WERI-Rb-1 (cell line): ENCODE measurements around the gene TMEM203.

Source experiments
- DNase-seq: peaks from one replicate; pipeline ENCODE4 v3.0.0-alpha.2; 2020
- H3K27ac ChIP-seq: fragments of 250-450 bp; sonication (Bioruptor Pico); 2 replicates; pipeline ENCODE4 v1.5.1; 2020; ENCODE audit warnings: mild to moderate bottlenecking, moderate library complexity
- H3K27me3 ChIP-seq: fragments of 250-450 bp; sonication (Bioruptor Pico); 2 replicates; pipeline ENCODE4 v1.5.1; 2021; ENCODE audit warnings: mild to moderate bottlenecking, low read depth, moderate library complexity; ENCODE audit not compliant: insufficient read depth, severe bottlenecking
- H3K36me3 ChIP-seq: fragments of 250-450 bp; sonication (Bioruptor Pico); 2 replicates; pipeline ENCODE4 v1.5.1; 2020; ENCODE audit warnings: mild to moderate bottlenecking, moderate library complexity
- H3K4me3 ChIP-seq: 2 replicates; pipeline ENCODE4 v1.5.1; 2011; ENCODE audit warnings: low read depth, mild to moderate bottlenecking, control low read depth, low read length
- H3K9me3 ChIP-seq: fragments of 250-450 bp; sonication (Bioruptor Pico); 2 replicates; pipeline ENCODE4 v1.5.1; 2021; ENCODE audit warnings: mild to moderate bottlenecking, moderate library complexity; ENCODE audit not compliant: severe bottlenecking
- TF ChIP-seq, protein P1 (sequence below): IDR thresholded peaks from 2 replicates; pipeline ENCODE4 v1.5.1; 2011; ENCODE audit warnings: low read depth, mild to moderate bottlenecking, control low read depth, inconsistent platforms, low read length

TMEM203 gene

DNA sequence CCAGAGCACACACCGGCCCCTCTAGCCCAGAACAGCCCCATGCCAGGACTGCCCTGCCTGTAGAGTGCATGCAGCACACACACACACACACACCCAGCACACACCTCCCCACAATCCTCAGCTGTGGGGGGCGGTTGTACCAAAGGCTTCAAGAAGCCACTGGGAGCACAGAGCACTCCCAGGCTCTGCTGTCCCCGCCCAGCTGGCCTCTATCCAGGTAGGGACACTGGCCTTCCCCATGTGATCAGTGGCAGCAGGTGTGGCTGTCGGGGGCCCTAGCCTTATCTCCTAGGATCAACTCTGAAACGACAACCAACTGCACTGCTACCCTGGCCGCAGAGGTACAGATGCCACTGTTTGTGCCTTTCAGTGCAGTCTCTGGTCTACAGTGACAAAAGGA lies 19.1 kb downstream of the TMEM203 start:
- no peaks in the 10 kb centered on the region for H3K27me3 ChIP-seq
- H3K36me3 ChIP-seq, result peaks cover 4% of the 10 kb centered on the region; the same call in 1 of the 2 replicates
- no peaks in the 10 kb centered on the region for H3K9me3 ChIP-seq
- no peak overlapping the region for H3K27ac ChIP-seq
- H3K4me3 ChIP-seq, result no peak overlapping the region
- TF ChIP-seq, protein P1, sequence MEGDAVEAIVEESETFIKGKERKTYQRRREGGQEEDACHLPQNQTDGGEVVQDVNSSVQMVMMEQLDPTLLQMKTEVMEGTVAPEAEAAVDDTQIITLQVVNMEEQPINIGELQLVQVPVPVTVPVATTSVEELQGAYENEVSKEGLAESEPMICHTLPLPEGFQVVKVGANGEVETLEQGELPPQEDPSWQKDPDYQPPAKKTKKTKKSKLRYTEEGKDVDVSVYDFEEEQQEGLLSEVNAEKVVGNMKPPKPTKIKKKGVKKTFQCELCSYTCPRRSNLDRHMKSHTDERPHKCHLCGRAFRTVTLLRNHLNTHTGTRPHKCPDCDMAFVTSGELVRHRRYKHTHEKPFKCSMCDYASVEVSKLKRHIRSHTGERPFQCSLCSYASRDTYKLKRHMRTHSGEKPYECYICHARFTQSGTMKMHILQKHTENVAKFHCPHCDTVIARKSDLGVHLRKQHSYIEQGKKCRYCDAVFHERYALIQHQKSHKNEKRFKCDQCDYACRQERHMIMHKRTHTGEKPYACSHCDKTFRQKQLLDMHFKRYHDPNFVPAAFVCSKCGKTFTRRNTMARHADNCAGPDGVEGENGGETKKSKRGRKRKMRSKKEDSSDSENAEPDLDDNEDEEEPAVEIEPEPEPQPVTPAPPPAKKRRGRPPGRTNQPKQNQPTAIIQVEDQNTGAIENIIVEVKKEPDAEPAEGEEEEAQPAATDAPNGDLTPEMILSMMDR, result no peak
- DNase-seq, result no peak

DNA sequence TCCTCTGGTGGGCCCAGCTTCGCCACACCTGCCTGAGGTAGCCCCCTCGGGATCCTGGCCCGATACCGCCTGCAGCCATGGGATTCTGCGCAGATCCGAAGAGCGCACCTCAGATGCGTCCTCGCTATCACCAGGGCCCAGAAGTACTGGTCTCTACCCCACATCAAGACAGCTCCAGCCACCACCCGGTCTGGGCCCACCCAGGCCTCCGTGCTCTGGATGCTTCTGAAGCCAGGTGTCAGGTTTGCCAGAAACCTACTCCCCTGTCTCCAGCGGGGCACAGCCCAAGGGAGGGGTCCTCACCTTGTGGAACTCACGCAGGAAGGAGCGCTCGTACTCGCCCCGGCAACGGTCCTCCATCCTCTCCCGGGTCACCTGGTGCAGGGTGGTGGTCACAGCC lies 19.5 kb downstream of the TMEM203 start:
- H3K27me3 ChIP-seq, result no peaks in the 10 kb centered on the region
- H3K36me3 ChIP-seq, result peaks cover 4% of the 10 kb centered on the region; the same call in 1 of the 2 replicates
- no peak overlapping the region for H3K4me3 ChIP-seq
- no peak overlapping the region for H3K27ac ChIP-seq
- DNase-seq, result no peak
- TF ChIP-seq, protein P1, result no peak
- H3K9me3 ChIP-seq, result no peaks in the 10 kb centered on the region

DNA sequence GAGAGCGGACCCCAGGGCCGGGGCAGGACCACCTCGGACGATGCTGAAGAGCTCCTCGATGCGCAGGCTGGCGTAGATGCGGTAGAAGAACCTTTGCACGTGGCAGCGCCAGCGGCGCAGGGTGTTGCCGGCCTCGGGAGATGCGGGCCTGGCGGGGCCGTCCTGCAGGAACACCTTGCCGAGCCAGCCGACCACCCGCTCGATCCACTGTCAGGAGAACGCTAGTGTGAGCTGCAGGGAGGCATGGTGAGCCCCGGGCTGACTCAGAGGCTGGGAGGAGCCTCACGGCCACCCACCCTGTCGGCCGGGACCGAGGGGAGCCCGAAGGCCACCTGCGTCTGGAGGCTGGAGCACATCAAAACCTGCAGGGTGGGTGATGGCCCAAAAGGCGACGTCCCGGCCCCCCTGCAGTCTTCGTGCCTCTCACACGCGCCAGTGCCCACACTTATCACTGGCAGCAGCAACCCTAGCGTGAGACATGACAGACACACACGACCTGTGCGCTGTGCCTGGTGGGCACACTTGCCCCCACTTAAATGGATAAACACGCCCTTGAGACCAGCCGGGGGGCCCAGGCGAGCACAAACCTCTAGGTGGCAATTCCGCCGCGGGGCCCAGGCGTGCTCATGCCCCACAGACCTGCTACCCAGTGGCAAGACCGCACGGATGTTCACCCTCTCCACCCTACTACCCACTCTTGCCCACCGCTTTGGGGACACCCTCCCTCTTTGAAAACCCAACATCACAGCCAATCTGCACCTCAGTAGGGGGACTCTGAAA lies 20.4 kb downstream of the TMEM203 start:
- Histone ChIP-seq H3K36me3 (peaks cover 3% of the 10 kb centered on the region; the same call in 1 of the 2 replicates), H3K27me3 (no peaks in the 10 kb centered on the region), H3K4me3 (no peak overlapping the region), H3K9me3 (no peaks in the 10 kb centered on the region), H3K27ac (no peak overlapping the region)
- DNase-seq, result no peak
- TF ChIP-seq, protein P1, result no peak

DNA sequence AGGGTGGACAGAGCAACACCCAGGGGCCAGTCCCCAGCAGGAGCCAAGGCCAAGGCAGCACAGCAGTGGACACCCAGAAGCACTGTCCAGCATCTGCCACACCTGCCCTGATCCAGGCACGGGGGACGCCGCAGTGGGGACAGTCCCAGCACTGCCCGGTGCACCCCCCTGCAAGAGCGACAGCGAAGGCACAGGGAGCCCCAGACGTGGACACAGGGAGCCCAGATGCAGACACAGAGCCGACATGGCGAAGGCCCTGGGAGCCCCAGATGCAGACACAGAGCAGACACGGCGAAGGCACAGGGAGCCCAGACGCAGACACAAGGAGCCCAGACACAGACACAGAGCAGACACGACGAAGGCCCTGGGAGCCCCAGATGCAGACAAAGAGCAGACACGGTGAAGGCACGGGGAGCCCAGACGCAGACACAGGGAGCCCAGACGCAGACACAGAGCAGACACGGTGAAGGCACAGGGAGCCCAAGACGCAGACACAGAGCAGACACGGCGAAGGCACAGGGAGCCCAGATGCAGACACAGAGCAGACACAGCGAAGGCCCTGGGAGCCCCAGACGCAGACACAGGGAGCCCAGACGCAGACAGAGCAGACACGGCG lies 21.4 kb downstream of the TMEM203 start:
- DNase-seq, result no peak
- Histone ChIP-seq H3K4me3 (no peak overlapping the region), H3K27me3 (no peaks in the 10 kb centered on the region), H3K36me3 (no peaks in the 10 kb centered on the region), H3K9me3 (no peaks in the 10 kb centered on the region), H3K27ac (no peak overlapping the region)
- TF ChIP-seq, protein P1, result no peak

DNA sequence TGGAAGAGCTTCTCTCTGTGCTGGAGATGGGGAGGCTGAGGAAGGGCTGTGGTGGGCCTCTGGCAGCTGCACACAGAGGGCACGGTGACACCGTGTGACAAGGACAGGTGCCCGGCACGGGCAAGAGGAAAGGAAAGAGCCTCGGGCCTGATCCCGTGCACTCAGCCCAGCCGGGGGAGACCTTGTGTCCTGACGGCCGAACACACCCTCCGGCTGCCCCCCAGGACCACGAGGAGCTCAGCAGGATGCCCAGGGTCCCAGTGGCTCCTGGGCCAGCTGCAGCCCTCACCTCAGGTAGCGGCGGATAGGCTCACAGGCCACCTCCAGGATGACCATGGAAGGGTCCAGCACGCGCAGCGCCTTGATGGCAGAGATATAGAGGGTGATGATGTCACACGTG lies 22.6 kb downstream of the TMEM203 start:
- Histone ChIP-seq H3K9me3 (no peaks in the 10 kb centered on the region), H3K4me3 (no peak overlapping the region), H3K27ac (no peak overlapping the region), H3K36me3 (no peaks in the 10 kb centered on the region), H3K27me3 (no peaks in the 10 kb centered on the region)
- TF ChIP-seq, protein P1, result no peak
- DNase-seq, result no peak
